ENCODE data around the gene STOML1. TPM values are rescaled to one million over a fixed set of nuclear protein-coding genes. Genes with fewer than 3 reads are reported as not detected.
A peak's percentile ranks its signal among the peaks of the same experiment; 100 is the strongest.

The STOML1 gene
- total and polyA plus RNA-seq, 3 donors from 2014 or later: 18.2 to 25.6 (median 20.1) TPM

GRCh38 chr15:74013374-74013894 is 21.3 kb upstream of the STOML1 start:
- intact Hi-C loops (cut with DNase I; ENCODE audit: low total_unique reads): no loop called here
- WGBS, 2 donors: 89 to 93% methylated on average over 2 of the region's 2 CpGs
- Histone ChIP-seq H3K27ac (no peak overlapping the region), H3K27me3 (no peaks in the 10 kb centered on the region), H3K36me3 (ENCODE audit: low read depth, missing control alignments) (no peaks in the 10 kb centered on the region), H3K4me3 (no peak overlapping the region), H3K9me3 (no peaks in the 10 kb centered on the region), H3K4me1 (peaks cover 13% of the 10 kb centered on the region)
- TF ChIP-seq, protein P1, sequence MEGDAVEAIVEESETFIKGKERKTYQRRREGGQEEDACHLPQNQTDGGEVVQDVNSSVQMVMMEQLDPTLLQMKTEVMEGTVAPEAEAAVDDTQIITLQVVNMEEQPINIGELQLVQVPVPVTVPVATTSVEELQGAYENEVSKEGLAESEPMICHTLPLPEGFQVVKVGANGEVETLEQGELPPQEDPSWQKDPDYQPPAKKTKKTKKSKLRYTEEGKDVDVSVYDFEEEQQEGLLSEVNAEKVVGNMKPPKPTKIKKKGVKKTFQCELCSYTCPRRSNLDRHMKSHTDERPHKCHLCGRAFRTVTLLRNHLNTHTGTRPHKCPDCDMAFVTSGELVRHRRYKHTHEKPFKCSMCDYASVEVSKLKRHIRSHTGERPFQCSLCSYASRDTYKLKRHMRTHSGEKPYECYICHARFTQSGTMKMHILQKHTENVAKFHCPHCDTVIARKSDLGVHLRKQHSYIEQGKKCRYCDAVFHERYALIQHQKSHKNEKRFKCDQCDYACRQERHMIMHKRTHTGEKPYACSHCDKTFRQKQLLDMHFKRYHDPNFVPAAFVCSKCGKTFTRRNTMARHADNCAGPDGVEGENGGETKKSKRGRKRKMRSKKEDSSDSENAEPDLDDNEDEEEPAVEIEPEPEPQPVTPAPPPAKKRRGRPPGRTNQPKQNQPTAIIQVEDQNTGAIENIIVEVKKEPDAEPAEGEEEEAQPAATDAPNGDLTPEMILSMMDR (IDR thresholded peaks at IDR 0.05): no peak
- TF ChIP-seq POLR2A (IDR thresholded peaks at IDR 0.05): no peak
- DNase-seq: no peak

GRCh38 chr15:74011610-74012009 is 19.5 kb upstream of the STOML1 start:
- TF ChIP-seq, protein P1 (IDR thresholded peaks at IDR 0.05): no peak
- TF ChIP-seq POLR2A (IDR thresholded peaks at IDR 0.05): no peak
- Histone ChIP-seq H3K9me3 (no peaks in the 10 kb centered on the region), H3K27ac (peak overlapping the region in 1 of 2 donors; percentile 54), H3K27me3 (no peaks in the 10 kb centered on the region), H3K4me3 (no peak overlapping the region), H3K4me1 (peaks cover 13% of the 10 kb centered on the region), H3K36me3 (ENCODE audit: low read depth, missing control alignments) (no peaks in the 10 kb centered on the region)
- WGBS, 2 donors: 9 to 25% methylated on average over 2 of the region's 2 CpGs
- intact Hi-C loops (cut with DNase I; ENCODE audit: low total_unique reads): no loop called here
- peak; percentile 58 for DNase-seq

DNA sequence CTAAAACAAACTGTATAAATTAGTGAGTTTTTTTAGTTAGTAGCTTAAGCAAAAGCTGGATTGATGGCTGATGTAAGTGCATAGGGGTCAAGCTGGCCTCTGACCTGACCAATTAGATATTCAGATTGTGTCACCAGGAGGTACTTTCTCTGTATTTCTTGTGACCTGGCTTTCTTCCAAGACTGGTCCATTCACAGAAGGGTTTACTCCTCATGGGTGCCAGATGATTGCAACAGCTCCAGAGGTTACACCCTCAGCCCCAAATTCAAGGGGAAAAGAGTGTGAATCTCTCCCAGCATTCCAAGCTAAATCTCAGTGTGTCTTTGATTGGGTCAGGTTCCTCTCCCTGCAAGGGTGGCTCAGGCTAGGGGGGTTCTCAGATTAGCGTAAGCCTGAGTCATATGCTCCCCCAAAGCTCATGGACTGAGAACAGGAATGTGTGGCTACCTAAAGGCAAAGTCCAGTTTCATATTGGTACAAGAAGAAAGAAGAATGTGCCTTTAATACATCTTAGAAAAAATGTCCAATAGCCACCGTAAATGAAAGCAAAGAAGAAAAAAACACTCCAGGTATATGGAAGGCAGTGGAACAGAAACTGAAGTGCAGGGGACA is 18.9 kb upstream of the STOML1 start:
- no peaks in the 10 kb centered on the region for H3K27me3 ChIP-seq
- 56 to 71% methylated on average over 2 of the region's 2 CpGs for WGBS, 2 donors
- peaks cover 13% of the 10 kb centered on the region for H3K4me1 ChIP-seq
- H3K27ac ChIP-seq: peak overlapping the region in 1 of 2 donors; percentile 54
- no peak for DNase-seq
- TF ChIP-seq POLR2A (IDR thresholded peaks at IDR 0.05): no peak
- TF ChIP-seq, protein P1 (IDR thresholded peaks at IDR 0.05): no peak
- no peaks in the 10 kb centered on the region for H3K9me3 ChIP-seq
- H3K36me3 ChIP-seq (ENCODE audit: low read depth, missing control alignments): no peaks in the 10 kb centered on the region
- intact Hi-C loops (cut with DNase I; ENCODE audit: low total_unique reads): no loop called here
- no peak overlapping the region for H3K4me3 ChIP-seq

GRCh38 chr15:74008901-74009300 is 16.8 kb upstream of the STOML1 start:
- 70 to 86% methylated on average over 3 of the region's 3 CpGs for WGBS, 2 donors
- Histone ChIP-seq H3K27ac (no peak overlapping the region), H3K27me3 (no peaks in the 10 kb centered on the region), H3K4me3 (no peak overlapping the region), H3K36me3 (ENCODE audit: low read depth, missing control alignments) (no peaks in the 10 kb centered on the region), H3K4me1 (peaks cover 13% of the 10 kb centered on the region), H3K9me3 (no peaks in the 10 kb centered on the region)
- intact Hi-C loops (cut with DNase I; ENCODE audit: low total_unique reads): no loop called here
- TF ChIP-seq POLR2A (IDR thresholded peaks at IDR 0.05): no peak
- TF ChIP-seq, protein P1 (IDR thresholded peaks at IDR 0.05): no peak
- no peak for DNase-seq
